Body of pancreas (tissue), 4 donors: Measurements from ENCODE around the gene TMEM47.

Source experiments
- POLR2A ChIP-seq, 3 donors: fragments of 450-650 bp; IDR thresholded peaks; one replicate each; pipeline ENCODE4 v1.6.1; 2016; ENCODE audit warnings: antibody characterized with exemption in 3 of 3, mild to moderate bottlenecking in 2 of 3
- TF ChIP-seq, protein P1 (sequence below), 7 experiments: fragments of 450-650 bp in 4 of 7; fragments of 200-600 bp in 3 of 7; sonication (generic) in 3 of 7; IDR thresholded peaks; one replicate each; pipeline ENCODE4 v1.5.1; 2016 to 2019; ENCODE audit warnings: antibody characterized with exemption in 7 of 7

- TF ChIP-seq POLR2A (IDR thresholded peaks at IDR 0.05), result no peak
- TF ChIP-seq, protein P1, sequence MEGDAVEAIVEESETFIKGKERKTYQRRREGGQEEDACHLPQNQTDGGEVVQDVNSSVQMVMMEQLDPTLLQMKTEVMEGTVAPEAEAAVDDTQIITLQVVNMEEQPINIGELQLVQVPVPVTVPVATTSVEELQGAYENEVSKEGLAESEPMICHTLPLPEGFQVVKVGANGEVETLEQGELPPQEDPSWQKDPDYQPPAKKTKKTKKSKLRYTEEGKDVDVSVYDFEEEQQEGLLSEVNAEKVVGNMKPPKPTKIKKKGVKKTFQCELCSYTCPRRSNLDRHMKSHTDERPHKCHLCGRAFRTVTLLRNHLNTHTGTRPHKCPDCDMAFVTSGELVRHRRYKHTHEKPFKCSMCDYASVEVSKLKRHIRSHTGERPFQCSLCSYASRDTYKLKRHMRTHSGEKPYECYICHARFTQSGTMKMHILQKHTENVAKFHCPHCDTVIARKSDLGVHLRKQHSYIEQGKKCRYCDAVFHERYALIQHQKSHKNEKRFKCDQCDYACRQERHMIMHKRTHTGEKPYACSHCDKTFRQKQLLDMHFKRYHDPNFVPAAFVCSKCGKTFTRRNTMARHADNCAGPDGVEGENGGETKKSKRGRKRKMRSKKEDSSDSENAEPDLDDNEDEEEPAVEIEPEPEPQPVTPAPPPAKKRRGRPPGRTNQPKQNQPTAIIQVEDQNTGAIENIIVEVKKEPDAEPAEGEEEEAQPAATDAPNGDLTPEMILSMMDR (IDR thresholded peaks at IDR 0.05), result no peak
These were observed 1.3 kb downstream of the TMEM47 start for GRCh38 chrX:34655501-34656455.
